ENCODE measurements around the gene AAK1. TPM values are rescaled to one million over a fixed set of nuclear protein-coding genes. Genes with fewer than 3 reads are reported as not detected.

Gene AAK1
- total and polyA plus RNA-seq, 2 donors (not counting 3 experiments of a cell fraction or from before 2014, with no cell fraction given): 31.0 to 127 TPM

Small RNA genes within 50 kb of the gene (small RNA-seq; reads per million reads assigned to genes)
- gene RN7SL604P (ENCODE audit: insufficient read depth, insufficient read length, low read depth, low replicate concordance): not detected
- not detected for gene SNORA36C (ENCODE audit: insufficient read depth, insufficient read length, low read depth, low replicate concordance)

Other genes with a start within 250 kb of the AAK1 start
- 47.9 and 49.7 TPM in 2 replicates for gene NFU1, start 206.3 kb downstream of the AAK1 start, total RNA-seq
- 18.2 and 19.6 TPM in 2 replicates for gene NFU1, start 206.3 kb downstream of the AAK1 start, polyA plus RNA-seq
- gene ANXA4, start 98.4 kb upstream of the AAK1 start, total RNA-seq: 70.8 and 79.6 TPM in 2 replicates
- gene ANXA4, start 98.4 kb upstream of the AAK1 start, polyA plus RNA-seq: 29.4 and 42.2 TPM in 2 replicates
- gene GMCL1, start 185.9 kb upstream of the AAK1 start, total RNA-seq: 13.0 and 14.6 TPM in 2 replicates
- gene GMCL1, start 185.9 kb upstream of the AAK1 start, polyA plus RNA-seq: 3.8 and 4.2 TPM in 2 replicates

Data from endothelial cell of umbilical vein (primary cell).